GM12873 (cell line): Measurements from ENCODE around the gene DQX1.
A peak's percentile ranks its signal among the peaks of the same experiment; 100 is the strongest.

Experiments
- CTCF ChIP-seq: IDR thresholded peaks from 2 replicates; pipeline ENCODE4 v1.5.1; 2012; ENCODE audit warnings: low read depth, mild to moderate bottlenecking, moderate library complexity, low read length, control low read depth; ENCODE audit not compliant: insufficient read depth; ENCODE audit errors: missing control alignments

The DQX1 gene

GRCh38 chr2:74544634-74545033, 18.6 kb upstream of the DQX1 start:
- TF ChIP-seq CTCF = peak; percentile 26

- TF ChIP-seq CTCF = no peak
Measured at GRCh38 chr2:74542978-74543377, 16.9 kb upstream of the DQX1 start.

- TF ChIP-seq CTCF = no peak
Measured at GRCh38 chr2:74540291-74540690, 14.3 kb upstream of the DQX1 start.

- TF ChIP-seq CTCF = no peak
Measured at GRCh38 chr2:74538881-74539339, 12.9 kb upstream of the DQX1 start.

GRCh38 chr2:74537140-74537539, 11.1 kb upstream of the DQX1 start:
- no peak for TF ChIP-seq CTCF

- TF ChIP-seq CTCF = peak; percentile 6
Measured at GRCh38 chr2:74536166-74536950, 10.3 kb upstream of the DQX1 start.

- no peak for TF ChIP-seq CTCF
Measured at GRCh38 chr2:74535440-74535965, 9.5 kb upstream of the DQX1 start.
